ENCODE results near the gene ZNF502. TPM values are rescaled to one million over a fixed set of nuclear protein-coding genes. Genes with fewer than 3 reads are reported as not detected.

Gene ZNF502
- total RNA-seq (ENCODE audit: low replicate concordance) = 3.0 and 3.9 TPM in 2 replicates

GRCh38 chr3:44712455-44713075, at the start of gene ZNF502:
ZNF502 (plus strand) TSS chr3:44712660; CDS start chr3:44720262, 7,602 bp downstream.

GRCh38 chr3:44729384-44729910, 17.0 kb downstream of the ZNF502 start, which contains the start of gene ZNF501:
ZNF501 (plus strand) TSS chr3:44729635; CDS start chr3:44734422, 4,787 bp downstream.

GRCh38 chr3:44761424-44762169, 49.1 kb downstream of the ZNF502 start, which contains the start of the genes KIAA1143 and KIF15:
KIAA1143 (minus strand) TSS chr3:44761619; CDS start chr3:44761602, 17 bp downstream.
KIF15 (plus strand) TSS chr3:44761794; CDS start chr3:44761866, 72 bp downstream.

Other genes with a start within 250 kb of the ZNF502 start
- gene ZNF445, start 235.0 kb upstream of the ZNF502 start, total RNA-seq (ENCODE audit: low replicate concordance) = 6.9 and 9.1 TPM in 2 replicates
- gene ZKSCAN7, start 157.5 kb upstream of the ZNF502 start, total RNA-seq (ENCODE audit: low replicate concordance) = 4.6 and 8.3 TPM in 2 replicates
- gene ZNF660, start 127.7 kb upstream of the ZNF502 start, total RNA-seq (ENCODE audit: low replicate concordance) = 0.59 and 1.9 TPM in 2 replicates
- 8.4 and 15.8 TPM in 2 replicates for gene ZNF197, start 87.6 kb upstream of the ZNF502 start, total RNA-seq (ENCODE audit: low replicate concordance)
- 3.4 and 10.6 TPM in 2 replicates for gene ZNF35, start 63.9 kb upstream of the ZNF502 start, total RNA-seq (ENCODE audit: low replicate concordance)
- 3.8 and 5.5 TPM in 2 replicates for gene ZNF501, start 17.0 kb downstream of the ZNF502 start, total RNA-seq (ENCODE audit: low replicate concordance)
- 9.4 and 14.4 TPM in 2 replicates for gene KIAA1143, start 49.0 kb downstream of the ZNF502 start, total RNA-seq (ENCODE audit: low replicate concordance)
- 0.70 and 3.5 TPM in 2 replicates for gene KIF15, start 49.1 kb downstream of the ZNF502 start, total RNA-seq (ENCODE audit: low replicate concordance)
- gene TMEM42, start 149.3 kb downstream of the ZNF502 start, total RNA-seq (ENCODE audit: low replicate concordance) = 13.8 and 19.5 TPM in 2 replicates
- gene TGM4, start 161.9 kb downstream of the ZNF502 start, total RNA-seq (ENCODE audit: low replicate concordance) = 0.15 TPM in 1 of 2 replicates, not detected in the other

All from smooth muscle cell of the coronary artery (primary cell).